H1 (cell line): ENCODE data around the gene ARHGAP27. TPM values are rescaled to one million over a fixed set of nuclear protein-coding genes. Genes with fewer than 3 reads are reported as not detected.
A peak's percentile ranks its signal among the peaks of the same experiment; 100 is the strongest.

Experiments used
- CTCF ChIA-PET: fragments of 300-600 bp; sonication (Branson Sonifier 250); formaldehyde crosslinking; loops from one replicate; lab custom pipeline; 2021; ENCODE audit not compliant: partially characterized antibody; lab: Charles Lee
- POLR2A ChIA-PET: fragments of 300-600 bp; sonication (Branson Sonifier 250); formaldehyde crosslinking; loops from one replicate; lab custom pipeline; 2021; ENCODE audit warnings: inconsistent platforms; ENCODE audit not compliant: partially characterized antibody; lab: Charles Lee
- DNase-seq, 2 experiments: peaks; one replicate each; pipeline versions ENCODE4 v3.0.0 to v3.0.0-alpha.2; 2010 to 2022; ENCODE audit warnings: low spot score in 2 of 2, low read depth in 1 of 2, mixed read lengths in 1 of 2
- FAIRE-seq: peaks from 2 replicates; lab custom pipeline; 2011; peaks lifted over from hg19 to GRCh38; lab: Jason Lieb, UNC
- H2AFZ ChIP-seq: 2 replicates; pipeline ENCODE4 v1.8.1; 2012; ENCODE audit warnings: low read length, inconsistent platforms
- H2AK5ac ChIP-seq: 2 replicates; pipeline ENCODE4 v1.6.1; 2013; ENCODE audit warnings: low read depth, low read length
- H2BK120ac ChIP-seq: replicated peaks from 2 replicates; pipeline ENCODE3; 2013; ENCODE audit warnings: low read depth, low read length, inconsistent platforms
- H2BK12ac ChIP-seq: 2 replicates; pipeline ENCODE4 v1.6.1; 2013; ENCODE audit warnings: low read depth, low read length
- H2BK15ac ChIP-seq: 2 replicates; pipeline ENCODE4 v1.6.1; 2013; ENCODE audit warnings: low read length
- H2BK20ac ChIP-seq: 2 replicates; pipeline ENCODE4 v1.6.1; 2013; ENCODE audit warnings: low read length
- H2BK5ac ChIP-seq: 2 replicates; pipeline ENCODE4 v1.6.1; 2013; ENCODE audit warnings: low read depth, low read length
- H3K14ac ChIP-seq: 2 replicates; pipeline ENCODE4 v1.6.1; 2013; ENCODE audit warnings: inconsistent platforms; ENCODE audit not compliant: insufficient read length
- H3K18ac ChIP-seq: 2 replicates; pipeline ENCODE4 v1.6.1; 2013; ENCODE audit warnings: low read length; ENCODE audit errors: extremely low read depth
- H3K23ac ChIP-seq: 2 replicates; pipeline ENCODE4 v1.6.1; 2013; ENCODE audit warnings: inconsistent platforms; ENCODE audit not compliant: insufficient read length
- H3K23me2 ChIP-seq: 2 replicates; pipeline ENCODE4 v1.6.1; 2013; ENCODE audit warnings: low read depth, low read length
- H3K27ac ChIP-seq: 2 replicates; pipeline ENCODE4 v1.6.1; 2011; ENCODE audit warnings: low read depth, low read length, inconsistent platforms
- H3K27me3 ChIP-seq, 4 experiments: replicated peaks in 1 of 4; 1 replicate in 1 of 4; 2 replicates in 3 of 4; pipeline versions ENCODE4 v1.6.1 to v1.8.1; 2011 to 2013; ENCODE audit warnings: low read length in 3 of 4, mild to moderate bottlenecking in 3 of 4, inconsistent platforms in 2 of 4, mixed read lengths in 2 of 4, moderate library complexity in 1 of 4; ENCODE audit not compliant: control insufficient read depth in 3 of 4, insufficient read depth in 3 of 4; ENCODE audit errors: extremely low read depth in 1 of 4
- H3K36me3 ChIP-seq, 4 experiments: 2 replicates each; pipeline versions ENCODE4 v1.6.1 to v1.8.1; 2011 to 2013; ENCODE audit warnings: mild to moderate bottlenecking in 4 of 4, low read length in 3 of 4, moderate library complexity in 2 of 4, control low read depth in 1 of 4, inconsistent platforms in 1 of 4; ENCODE audit not compliant: insufficient read depth in 4 of 4, control insufficient read depth in 2 of 4
- H3K4ac ChIP-seq: replicated peaks from 2 replicates; pipeline ENCODE3; 2013; ENCODE audit warnings: low read length, low read depth, mixed read lengths, inconsistent platforms; ENCODE audit not compliant: insufficient read length
- H3K4me1 ChIP-seq, 4 experiments: replicated peaks in 1 of 4; 1 replicate in 1 of 4; 2 replicates in 3 of 4; pipeline versions ENCODE4 v1.6.1 to v1.8.1; 2011 to 2013; ENCODE audit warnings: low read length in 3 of 4, inconsistent platforms in 2 of 4, mixed read lengths in 1 of 4; ENCODE audit not compliant: insufficient read depth in 4 of 4, control insufficient read depth in 3 of 4
- H3K4me2 ChIP-seq, 2 experiments: 2 replicates each; pipeline versions ENCODE4 v1.6.1 to v1.8.1; 2011 to 2013; ENCODE audit warnings: low read depth in 2 of 2, low read length in 2 of 2, control low read depth in 1 of 2, inconsistent platforms in 1 of 2, mild to moderate bottlenecking in 1 of 2; ENCODE audit not compliant: insufficient read depth in 1 of 2
- H3K4me3 ChIP-seq, 4 experiments: fragments of 200-600, 300-600 bp in 1 of 4; sonication (generic), shearing (Covaris generic), sonication (Bioruptor Twin) in 1 of 4; 2 replicates each; pipeline versions ENCODE4 v1.5.1 to v1.8.1; 2011 to 2016; ENCODE audit warnings: low read length in 4 of 4, low read depth in 3 of 4, control low read depth in 2 of 4, inconsistent platforms in 2 of 4, mild to moderate bottlenecking in 2 of 4, mixed read lengths in 1 of 4, moderate library complexity in 1 of 4; ENCODE audit not compliant: insufficient read depth in 2 of 4; ENCODE audit errors: extremely low read depth in 1 of 4
- H3K56ac ChIP-seq: replicated peaks from 2 replicates; pipeline ENCODE3; 2013; ENCODE audit warnings: low read depth, mild to moderate bottlenecking, mixed read lengths, low read length, inconsistent platforms; ENCODE audit not compliant: insufficient read length
- H3K79me1 ChIP-seq: 2 replicates; pipeline ENCODE4 v1.6.1; 2013; ENCODE audit warnings: low read depth, low read length, control low read depth
- H3K79me2 ChIP-seq, 2 experiments: 2 replicates each; pipeline versions ENCODE4 v1.6.1 to v1.8.1; 2012 to 2013; ENCODE audit warnings: low read length in 2 of 2, mild to moderate bottlenecking in 2 of 2, inconsistent platforms in 1 of 2; ENCODE audit not compliant: insufficient read depth in 2 of 2, control insufficient read depth in 1 of 2
- H3K9ac ChIP-seq, 4 experiments: replicated peaks in 1 of 4; 1 replicate in 1 of 4; 2 replicates in 3 of 4; pipeline versions ENCODE4 v1.6.1 to v1.8.1; 2011 to 2013; ENCODE audit warnings: low read depth in 3 of 4, low read length in 3 of 4, control low read depth in 2 of 4, mild to moderate bottlenecking in 2 of 4, moderate library complexity in 2 of 4, inconsistent platforms in 1 of 4; ENCODE audit errors: extremely low read depth in 1 of 4
- H3K9me3 ChIP-seq, 2 experiments: 2 replicates each; pipeline versions ENCODE4 v1.6.1 to v1.8.1; 2012 to 2013; ENCODE audit warnings: mild to moderate bottlenecking in 2 of 2, moderate library complexity in 2 of 2, control low read depth in 1 of 2, inconsistent platforms in 1 of 2, low read depth in 1 of 2, low read length in 1 of 2, mixed read lengths in 1 of 2; ENCODE audit not compliant: insufficient read depth in 2 of 2
- H4K20me1 ChIP-seq, 2 experiments: replicated peaks in 1 of 2; 2 replicates each; pipeline versions ENCODE3 to v1.8.1; 2011 to 2013; ENCODE audit warnings: inconsistent platforms in 2 of 2, low read length in 2 of 2, mild to moderate bottlenecking in 1 of 2; ENCODE audit not compliant: insufficient read depth in 2 of 2, control insufficient read depth in 1 of 2
- H4K5ac ChIP-seq: 2 replicates; pipeline ENCODE4 v1.6.1; 2013; ENCODE audit warnings: low read length, low read depth, mixed read lengths, inconsistent platforms; ENCODE audit not compliant: insufficient read length
- H4K8ac ChIP-seq: 2 replicates; pipeline ENCODE4 v1.8.0; 2013; ENCODE audit warnings: mild to moderate bottlenecking, moderate library complexity, low read length, inconsistent platforms; ENCODE audit not compliant: insufficient read depth; ENCODE audit errors: extremely low read depth
- H4K91ac ChIP-seq: replicated peaks from 2 replicates; pipeline ENCODE3; 2013; ENCODE audit warnings: low read length, mixed read lengths, inconsistent platforms; ENCODE audit not compliant: insufficient read length
- ATF3 ChIP-seq: IDR thresholded peaks from 2 replicates; pipeline ENCODE4 v1.6.1; 2011; ENCODE audit warnings: low read depth, mild to moderate bottlenecking, low read length; ENCODE audit not compliant: insufficient read depth
- CEBPB ChIP-seq: IDR thresholded peaks from 2 replicates; pipeline ENCODE4 v1.6.1; 2012; ENCODE audit warnings: low read depth, low read length
- GABPA ChIP-seq: IDR thresholded peaks from 2 replicates; pipeline ENCODE4 v1.6.1; 2011; ENCODE audit warnings: mild to moderate bottlenecking, low read length, moderate library complexity, borderline replicate concordance; ENCODE audit not compliant: insufficient read depth
- POLR2A ChIP-seq, 2 experiments: IDR thresholded peaks; 1 replicate in 1 of 2; 2 replicates in 1 of 2; pipeline ENCODE4 v1.6.1; 2011; ENCODE audit warnings: low read depth in 2 of 2, low read length in 2 of 2, mild to moderate bottlenecking in 2 of 2; ENCODE audit errors: control extremely low read depth in 1 of 2
- SIN3A ChIP-seq, 2 experiments: IDR thresholded peaks in 1 of 2; conservative IDR thresholded peaks in 1 of 2; 2 replicates each; pipeline ENCODE4 v1.6.1; 2011 to 2012; ENCODE audit warnings: low read length in 2 of 2, improper control_type of control experiment in 1 of 2, low read depth in 1 of 2, mild to moderate bottlenecking in 1 of 2
- SIX5 ChIP-seq: IDR thresholded peaks from 2 replicates; pipeline ENCODE4 v1.6.1; 2011; ENCODE audit warnings: mild to moderate bottlenecking, low read depth, low read length
- TBP ChIP-seq: IDR thresholded peaks from 2 replicates; pipeline ENCODE4 v1.6.1; 2011; ENCODE audit warnings: low read depth, low read length, improper control_type of control experiment
- USF2 ChIP-seq: IDR thresholded peaks from 2 replicates; pipeline ENCODE4 v1.6.1; 2011; ENCODE audit warnings: low read length, improper control_type of control experiment
- WGBS, 2 experiments: shearing (Covaris generic) in 1 of 2; methylation state at CpG; one replicate each; pipeline versions ENCODE4 v1.1.6 to v1.1.7; 2013 to 2015; ENCODE audit warnings: low lambda C conversion rate in 2 of 2, mixed read lengths in 2 of 2, inconsistent platforms in 1 of 2, low coverage in 1 of 2, missing lambda C conversion rate in 1 of 2; ENCODE audit not compliant: insufficient replicate concordance in 2 of 2, insufficient coverage in 1 of 2, insufficient read length in 1 of 2; ENCODE audit errors: extremely low coverage in 1 of 2, missing lambda C conversion rate in 1 of 2; 5-methylcytosine and 5-hydroxymethylcytosine counted together
- polyA plus RNA-seq, 7 experiments: library from polyadenylated mRNA; depleted of rRNA in 3 of 7; stranded (reverse) in 5 of 7; unstranded in 2 of 7; fragments of >200 nt in 5 of 7; fragments of 200-250 nt in 2 of 7; gene quantifications; 1 replicate in 5 of 7; 2 replicates in 1 of 7; 4 replicates in 1 of 7; pipeline versions ENCODE4 v1.2.1 to v1.2.3, GENCODE V29; 2011 to 2013; ENCODE audit warnings: missing spikeins in 2 of 7, mixed read lengths in 2 of 7
- total RNA-seq: library from RNA; stranded (reverse); fragmentation: NEBNext Ultra II Directional; extraction: Animal tissue kit (Norgen Biotek cat#: 25700); gene quantifications from 2 replicates; pipeline ENCODE4 v1.2.1, GENCODE V29; 2021

Gene ARHGAP27
- total and polyA plus RNA-seq, 2 of the 8 experiments (the other 6 are each of a cell fraction or from before 2014, with no cell fraction given) = 11.6 to 13.1 TPM

GRCh38 chr17:45410144-45411091, 22.3 kb downstream of the ARHGAP27 start:
- no peak overlapping the region for H3K56ac ChIP-seq
- no peaks in the 10 kb centered on the region for H4K20me1 ChIP-seq
- no peak overlapping the region; the same call in 1 of the 2 replicates for H2AK5ac ChIP-seq
- H2AFZ ChIP-seq = no peak overlapping the region
- FAIRE-seq (no peak), DNase-seq (no peak)
- no peaks in the 10 kb centered on the region for H3K36me3 ChIP-seq
- H4K5ac ChIP-seq = no peak overlapping the region
- H3K4me1 ChIP-seq = peaks cover 0 to 21% (median 10%) of the 10 kb centered on the region in 4 experiments; a peak in 5 of 7 replicates
- no peak overlapping the region for H3K14ac ChIP-seq
- H3K4me3 ChIP-seq = no peak overlapping the region
- H3K9me3 ChIP-seq = no peaks in the 10 kb centered on the region
- H2BK120ac ChIP-seq = no peak overlapping the region
- no peak overlapping the region for H3K4ac ChIP-seq
- H3K9ac ChIP-seq = 0 out of 7 replicates have a peak overlapping the region, but pooled peaks of 1 of the 4 experiments have one; percentile 28
- no peak overlapping the region for H2BK20ac ChIP-seq
- peak overlapping the region in 1 of 2 experiments; percentile 4; a peak in 1 of 4 replicates for H3K4me2 ChIP-seq
- POLR2A ChIA-PET = interaction anchor here (0.8 to 1.0 kb wide), 2 partner anchors 15 to 19 kb away, joined by 3 read pairs; no protein-coding TSS in a partner anchor
- TF ChIP-seq POLR2A (IDR thresholded peaks at IDR 0.05; ENCODE audit: control extremely low read depth in 1 of 2, low read depth in 2 of 2, low read length in 2 of 2) (no peak), USF2 (no peak), TBP (no peak), CEBPB (no peak), GABPA (no peak), SIX5 (no peak), SIN3A (conservative IDR thresholded peaks at IDR 0.05 in 1 of 2, IDR thresholded peaks at IDR 0.05 in 1 of 2; ENCODE audit: low read depth in 1 of 2, low read length in 2 of 2) (no peak), ATF3 (no peak)
- TF ChIP-seq, all 59 proteins: peak for 0
- peak overlapping the region; percentile 68; the same call in 1 of the 2 replicates for H2BK12ac ChIP-seq
- no peak overlapping the region for H3K27ac ChIP-seq
- H3K18ac ChIP-seq = no peak overlapping the region; the same call in 1 of the 2 replicates
- H4K91ac ChIP-seq = peak overlapping the region; percentile 40
- no peak overlapping the region for H4K8ac ChIP-seq
- peak overlapping the region; percentile 60; the same call in 1 of the 2 replicates for H2BK5ac ChIP-seq
- CTCF ChIA-PET = interaction anchor here (0.5 to 4.8 kb wide), 7 partner anchors 13 to 47 kb away, joined by 3 to 39 read pairs (median 5); no protein-coding TSS in a partner anchor
- no peaks in the 10 kb centered on the region for H3K27me3 ChIP-seq
- no peaks in the 10 kb centered on the region for H3K79me2 ChIP-seq
- no peak overlapping the region for H3K23ac ChIP-seq
- H2BK15ac ChIP-seq = no peak overlapping the region; the same call in 1 of the 2 replicates
- peaks cover 6% of the 10 kb centered on the region; the same call in 1 of the 2 replicates for H3K79me1 ChIP-seq
- WGBS, 2 experiments = 86% methylated on average over 22 of the region's 24 CpGs; no CpG with 5 or more reads in 1 of the 2 experiments
- peaks cover 2% of the 10 kb centered on the region; the same call in 1 of the 2 replicates for H3K23me2 ChIP-seq
